HT1080 (cell line): Measurements from ENCODE around the gene CMC2. TPM values are rescaled to one million over a fixed set of nuclear protein-coding genes. Genes with fewer than 3 reads are reported as not detected.

Experiments
- DNase-seq: peaks from one replicate; pipeline ENCODE4 v3.0.0-alpha.2; 2015; ENCODE audit warnings: low read depth
- polyA plus RNA-seq, 2 experiments: library from polyadenylated mRNA; depleted of rRNA; stranded (reverse); fragments of >200 nt; gene quantifications; 2 replicates each; pipeline ENCODE4 v1.2.3, GENCODE V29; 2015
- total RNA-seq: library from RNA; depleted of rRNA; stranded (reverse); fragments of >200 nt; shearing (Covaris generic); gene quantifications from 2 replicates; pipeline ENCODE4 v1.2.3, GENCODE V29; 2014; rRNA removed

CMC2 gene
- total RNA-seq, result 110 and 119 TPM in 2 replicates
- polyA plus RNA-seq (2015; cell fraction: cytosol; rRNA removed), result 116 and 149 TPM in 2 replicates
- polyA plus RNA-seq (2015; cell fraction: nucleus; rRNA removed), result 39.0 and 59.1 TPM in 2 replicates

DNA sequence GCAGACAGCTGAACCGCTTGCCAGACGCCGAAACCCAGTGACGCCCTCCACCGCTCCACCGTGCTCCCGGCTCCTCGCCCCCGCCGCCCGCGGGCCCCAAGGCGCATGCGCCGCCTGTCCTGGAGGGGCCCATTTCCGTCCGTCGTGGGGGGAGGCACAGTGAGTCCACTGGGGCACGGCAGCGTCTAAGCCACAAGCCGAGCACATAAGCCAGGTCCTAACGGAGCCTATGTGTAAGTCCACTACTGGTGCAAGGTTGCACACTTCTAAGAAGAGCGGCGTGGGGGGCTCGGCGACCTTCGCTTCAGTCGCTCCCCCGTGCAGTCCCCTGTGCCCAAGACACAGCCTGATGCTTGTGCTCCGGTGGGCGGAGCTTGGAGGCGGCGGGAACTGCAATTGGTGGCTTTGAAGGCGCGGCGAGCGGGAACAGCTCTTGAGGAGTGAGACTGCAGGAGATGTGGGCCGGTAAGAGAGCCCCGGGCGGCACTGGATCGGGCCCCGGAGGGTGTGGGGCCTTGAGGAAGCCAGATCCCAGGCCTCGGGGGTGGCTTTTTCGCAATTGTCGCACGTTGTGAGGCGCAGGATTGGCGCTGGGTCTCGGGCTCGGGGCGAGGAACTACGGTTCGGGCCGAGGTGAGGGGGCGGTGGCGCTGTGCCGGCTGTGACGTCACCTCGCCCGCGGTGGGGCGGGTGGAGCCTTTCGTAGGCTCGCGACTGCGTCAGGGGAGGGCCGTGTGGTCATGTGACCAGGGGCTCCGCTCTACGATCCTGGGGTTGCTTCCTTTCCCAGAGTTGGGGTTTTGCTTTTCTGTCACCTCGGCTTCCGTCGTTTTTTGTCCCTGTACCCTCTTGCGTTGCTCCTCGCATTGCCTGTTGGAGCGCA, at the start of gene CMC2, which contains the start of gene CENPN:
Gene CMC2 (minus strand): TSS at position 73 of the 883 bp plus-strand sequence. CDS start 9,491 bp downstream, outside the sequence.
Gene CENPN (plus strand): TSS at position 402 of the 883 bp plus-strand sequence. CDS start 4,726 bp downstream, outside the sequence.
- DNase-seq, result peak; percentile 96

DNA sequence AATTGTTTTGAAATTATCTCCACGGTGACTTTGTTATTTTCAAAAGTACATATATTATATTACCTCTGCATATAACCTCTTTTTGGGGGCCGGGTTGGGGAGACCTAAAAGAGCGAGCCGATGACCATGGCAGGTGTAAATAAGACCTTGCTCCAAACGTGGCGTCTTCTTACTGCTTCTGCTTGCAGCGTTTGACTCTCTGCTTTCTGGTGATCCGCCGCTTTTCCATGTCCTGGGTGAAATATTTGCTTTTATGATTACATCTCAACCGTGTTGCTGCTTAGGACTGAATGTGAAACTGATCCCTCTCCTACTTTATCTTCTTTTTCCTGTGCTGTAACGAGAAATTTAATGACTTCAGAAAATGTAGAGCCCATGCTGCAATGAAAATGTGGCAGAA, 47.1 kb upstream of the CMC2 start:
- no peak for DNase-seq

- no peak for DNase-seq
Observed at GRCh38 chr16:81042821-81043220, 36.1 kb upstream of the CMC2 start.

GRCh38 chr16:81041696-81042095, 35.0 kb upstream of the CMC2 start:
- DNase-seq, result no peak

DNA sequence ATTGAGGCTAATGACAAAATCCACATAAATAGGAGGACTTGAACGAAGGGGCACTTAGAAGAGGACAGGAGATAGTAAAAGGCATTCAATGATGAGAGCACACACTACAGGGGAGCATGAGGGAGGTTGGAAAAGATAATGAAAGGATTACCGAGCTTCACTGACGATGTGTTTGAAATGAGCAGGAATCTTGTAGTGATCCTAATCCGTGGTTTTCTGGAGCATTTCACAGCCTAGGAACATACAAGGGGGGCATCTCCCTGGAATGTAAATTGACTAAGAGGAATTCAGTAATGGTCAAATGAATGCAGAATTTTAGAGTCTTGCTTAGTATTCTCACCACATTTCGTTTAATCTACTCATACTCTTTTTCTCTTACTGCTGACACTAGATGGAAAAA, 34.2 kb upstream of the CMC2 start:
- DNase-seq, result no peak

DNA sequence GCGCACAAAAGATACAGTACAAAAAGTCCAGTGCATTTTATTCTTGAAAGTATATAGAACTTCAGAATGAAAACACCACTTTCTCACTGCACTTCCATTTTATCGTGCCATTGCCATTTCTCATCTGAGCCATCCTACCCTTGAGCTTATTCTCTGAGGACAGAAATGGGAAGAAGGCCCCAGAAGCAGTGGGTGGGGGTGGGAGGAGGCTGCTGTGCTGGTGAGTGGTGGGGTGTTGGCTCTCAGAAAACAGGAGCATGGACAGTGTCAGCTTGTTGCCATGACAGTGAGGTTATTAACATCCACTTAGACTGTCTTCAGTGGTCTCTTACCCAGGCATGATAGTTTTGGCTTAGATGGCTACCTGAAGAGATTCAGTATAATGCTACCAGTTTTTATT, 33.4 kb upstream of the CMC2 start:
- no peak for DNase-seq

DNA sequence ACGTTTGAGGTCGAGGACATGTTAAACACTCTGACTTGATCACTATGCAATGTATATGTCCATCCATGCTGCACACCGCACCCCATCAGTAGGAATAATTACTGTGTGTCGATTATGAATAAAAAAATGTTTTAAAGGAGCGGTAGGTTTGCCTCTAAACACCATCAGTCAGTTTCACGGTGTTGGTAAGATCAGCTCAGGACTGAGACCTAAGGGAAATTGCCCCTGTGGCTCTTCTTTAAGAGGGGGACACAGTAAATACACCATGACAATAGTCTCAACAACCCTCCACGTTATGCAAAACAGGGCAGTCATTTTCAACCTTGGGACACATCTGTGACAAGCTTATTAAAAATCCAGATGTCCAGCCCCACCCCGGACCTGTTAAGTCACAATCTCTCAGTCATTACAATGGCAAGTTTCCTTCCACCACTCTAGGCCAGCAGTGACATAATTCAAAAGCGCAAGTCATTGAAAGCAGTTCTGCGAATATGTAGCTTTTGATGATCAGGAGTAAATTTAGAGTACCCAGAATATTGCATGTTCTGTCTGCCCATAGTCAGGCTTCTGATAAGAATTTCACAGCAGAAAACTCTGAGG, 30.2 kb upstream of the CMC2 start:
- no peak for DNase-seq

DNA sequence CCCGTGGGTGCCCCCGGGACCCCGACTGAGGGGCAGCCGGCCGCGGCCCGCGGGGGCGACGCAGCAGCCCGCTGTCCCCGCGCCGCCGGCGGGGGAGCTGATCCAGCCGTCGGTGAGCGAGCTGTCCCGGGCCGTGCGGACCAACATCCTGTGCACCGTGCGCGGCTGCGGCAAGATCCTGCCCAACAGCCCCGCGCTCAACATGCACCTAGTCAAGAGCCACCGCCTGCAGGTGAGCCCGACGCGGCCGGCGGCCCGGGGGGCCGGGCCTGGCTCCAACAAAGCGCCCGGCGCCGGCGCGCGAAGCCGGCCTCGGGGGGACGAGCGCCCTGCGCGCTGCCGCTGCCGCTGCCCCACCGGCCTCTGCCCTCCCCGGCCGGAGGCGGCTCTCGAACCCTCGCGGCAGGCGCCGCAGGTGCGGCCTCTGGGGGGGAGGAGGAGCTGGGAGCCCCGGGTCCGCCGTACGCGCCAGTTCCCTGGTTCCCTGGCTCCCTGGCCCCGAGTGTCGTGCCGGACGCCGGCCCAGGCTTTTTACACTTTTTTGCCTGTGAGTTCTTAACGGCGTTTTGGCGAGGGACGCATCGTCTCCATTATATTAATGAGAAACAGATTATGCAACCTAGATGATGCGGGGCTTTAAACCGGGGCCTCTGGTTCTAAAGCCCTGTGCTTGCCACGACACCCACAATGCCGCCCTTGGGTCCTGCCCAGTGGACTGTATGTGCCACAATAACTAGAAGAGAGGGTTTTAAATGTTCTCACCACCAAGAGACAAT, 29.5 kb upstream of the CMC2 start:
- no peak for DNase-seq

- DNase-seq, result peak; percentile 63
Observed at GRCh38 chr16:81035398-81035974, 28.8 kb upstream of the CMC2 start, which contains the start of gene ATMIN. Gene ATMIN (plus strand): TSS chr16:81035842. CDS start chr16:81035871, 29 bp downstream.

GRCh38 chr16:81029930-81030604, 23.4 kb upstream of the CMC2 start:
- DNase-seq, result no peak

- no peak for DNase-seq
Observed at GRCh38 chr16:81026429-81026828, 19.7 kb upstream of the CMC2 start.

GRCh38 chr16:81018496-81018895, 11.8 kb upstream of the CMC2 start:
- no peak for DNase-seq

DNA sequence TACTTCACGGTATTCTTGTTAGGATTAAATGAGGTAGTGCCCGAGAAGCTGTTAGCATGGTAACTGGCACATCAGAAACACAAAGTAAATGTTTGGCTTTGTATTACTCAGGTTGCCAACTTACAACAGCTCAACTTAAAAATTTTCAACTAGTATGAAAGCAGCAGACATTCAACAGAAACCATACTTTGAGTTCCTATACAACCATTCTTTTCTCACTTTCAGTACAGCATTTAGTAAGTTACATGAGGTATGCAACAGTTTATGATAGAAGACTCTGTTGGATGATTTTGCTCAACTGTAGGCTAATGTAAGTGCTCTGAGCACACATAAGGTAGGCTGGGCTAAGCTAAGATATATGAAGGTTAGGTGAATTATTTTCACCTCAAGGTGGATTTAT, 8.0 kb upstream of the CMC2 start:
- DNase-seq, result no peak

GRCh38 chr16:81012974-81013373, 6.3 kb upstream of the CMC2 start:
- DNase-seq, result no peak

DNA sequence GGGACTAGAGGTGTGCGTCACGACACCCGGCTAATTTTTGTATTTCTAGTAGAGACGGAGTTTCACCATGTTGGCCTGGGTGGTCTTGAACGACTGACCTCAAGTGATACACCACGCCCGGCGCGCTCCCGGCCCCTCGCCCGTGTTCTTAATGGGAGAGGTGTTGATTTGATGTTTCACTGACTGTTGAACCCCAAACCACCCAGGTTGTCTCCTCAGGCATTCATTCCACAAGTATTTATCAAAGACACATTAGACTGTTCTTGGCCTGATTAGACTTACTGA, 1.8 kb upstream of the CMC2 start:
- DNase-seq, result no peak

- DNase-seq, result no peak
Observed at GRCh38 chr16:81006211-81006812, 373 bp downstream of the CMC2 start.

- DNase-seq, result no peak
Observed at GRCh38 chr16:81005610-81006161, 999 bp downstream of the CMC2 start.

DNA sequence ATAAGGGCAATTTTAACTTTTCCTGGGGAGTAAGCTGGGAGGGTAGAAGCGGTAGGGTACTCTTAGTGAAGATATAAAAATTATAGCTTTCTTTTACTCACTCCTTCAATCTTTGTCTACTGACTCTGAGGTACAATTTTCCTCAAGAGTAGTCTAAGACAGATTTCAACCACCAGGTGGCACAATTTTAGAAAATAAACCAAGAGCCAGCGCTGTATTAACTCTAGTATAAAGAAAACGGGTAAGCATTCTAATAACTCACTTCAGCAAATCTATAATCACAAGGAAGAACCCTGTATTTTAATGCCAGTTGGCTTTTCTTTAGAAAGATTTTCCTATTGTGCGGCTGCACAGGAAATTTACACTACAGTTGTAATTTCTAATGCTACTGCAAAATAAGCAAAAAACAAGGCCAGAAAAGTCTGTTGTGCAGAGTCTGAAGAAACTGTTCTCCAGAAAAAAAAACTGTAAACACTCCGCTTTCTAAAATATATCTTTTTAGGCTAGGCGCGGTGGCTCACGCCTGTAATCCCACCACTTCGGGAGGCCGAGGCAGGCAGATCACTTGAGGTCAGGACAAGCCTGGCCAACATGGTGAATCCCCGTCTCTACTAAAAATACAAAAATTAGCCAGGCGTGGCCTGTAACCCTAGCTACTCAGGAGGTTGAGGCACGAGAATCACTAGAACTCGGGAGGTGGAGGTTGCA, 1.9 kb downstream of the CMC2 start:
- DNase-seq, result peak; percentile 41
